Upper lobe of left lung (tissue), 6 donors: ENCODE data around the gene NUP214. TPM values are rescaled to one million over a fixed set of nuclear protein-coding genes. Genes with fewer than 3 reads are reported as not detected.

Experiments used
- ATAC-seq, 2 donors: fragments of 200-7000 bp; cut with Tn5 transposase; one replicate each; pipeline ENCODE4 v1.9.1; 2022; ENCODE audit warnings: mild to moderate bottlenecking in 2 of 2, moderate library complexity in 2 of 2; ENCODE audit not compliant: low FRiP score in 2 of 2
- DNase-seq, 2 donors: peaks; one replicate each; pipeline ENCODE4 v3.0.0-alpha.2; 2019 to 2020
- H3K27ac ChIP-seq, 4 donors: fragments of 200-600 bp; sonication (generic); one replicate each; pipeline ENCODE4 v1.5.1; 2016 to 2019
- H3K27me3 ChIP-seq, 4 donors: fragments of 200-600 bp; sonication (generic); one replicate each; pipeline ENCODE4 v1.5.1; 2017 to 2019
- H3K36me3 ChIP-seq, 4 donors: fragments of 200-600 bp; sonication (generic); one replicate each; pipeline ENCODE4 v1.5.1; 2016 to 2019
- H3K4me1 ChIP-seq, 4 donors: fragments of 200-600 bp; sonication (generic); one replicate each; pipeline ENCODE4 v1.5.1; 2018 to 2019
- H3K4me3 ChIP-seq, 4 donors: fragments of 200-600 bp; sonication (generic); one replicate each; pipeline ENCODE4 v1.5.1; 2017 to 2019; ENCODE audit warnings: mild to moderate bottlenecking in 2 of 4, moderate library complexity in 1 of 4
- H3K9me3 ChIP-seq, 4 donors: fragments of 200-600 bp; sonication (generic); one replicate each; pipeline ENCODE4 v1.5.1; 2018 to 2019
- EP300 ChIP-seq, 4 donors: sonication (generic); formaldehyde crosslinking; IDR thresholded peaks; one replicate each; pipeline ENCODE4 v1.5.1; 2017; ENCODE audit warnings: antibody characterized with exemption in 4 of 4, control low read depth in 2 of 4
- POLR2A ChIP-seq, 4 donors: fragments of 450-650 bp; IDR thresholded peaks; one replicate each; pipeline ENCODE4 v1.5.1; 2016 to 2017; ENCODE audit warnings: antibody characterized with exemption in 4 of 4, mild to moderate bottlenecking in 2 of 4
- POLR2AphosphoS5 ChIP-seq, 2 donors: sonication (generic); formaldehyde crosslinking; IDR thresholded peaks; one replicate each; pipeline ENCODE4 v1.5.1; 2017; ENCODE audit warnings: antibody characterized with exemption in 2 of 2
- WGBS, 2 donors: methylation state at CpG; one replicate each; pipeline ENCODE4 v1.1.5; 2017 to 2018; 5-methylcytosine and 5-hydroxymethylcytosine counted together
- total RNA-seq, 6 donors: library from RNA; depleted of rRNA in 4 of 6; stranded (reverse); fragments of >200 nt in 4 of 6; gene quantifications; one replicate each; pipeline versions ENCODE4 v1.1.0 to v1.2.1, GENCODE V29; 2016 to 2021
- TF ChIP-seq, protein P1 (sequence below), 6 experiments: fragments of 450-650 bp in 4 of 6; fragments of 200-600 bp in 2 of 6; sonication (generic) in 2 of 6; IDR thresholded peaks; one replicate each; pipeline ENCODE4 v1.5.1; 2016 to 2019; ENCODE audit warnings: antibody characterized with exemption in 6 of 6
- donor health status: DM: no; HTN: no; CAD: no; lungs with moderate emphysema.
- donor health status: DM: no; HTN: yes; CAD: no; lungs with severe emphysema.

NUP214 gene
- total RNA-seq, 6 donors from 2014 or later, result 35.3 to 113 (median 44.3) TPM

DNA sequence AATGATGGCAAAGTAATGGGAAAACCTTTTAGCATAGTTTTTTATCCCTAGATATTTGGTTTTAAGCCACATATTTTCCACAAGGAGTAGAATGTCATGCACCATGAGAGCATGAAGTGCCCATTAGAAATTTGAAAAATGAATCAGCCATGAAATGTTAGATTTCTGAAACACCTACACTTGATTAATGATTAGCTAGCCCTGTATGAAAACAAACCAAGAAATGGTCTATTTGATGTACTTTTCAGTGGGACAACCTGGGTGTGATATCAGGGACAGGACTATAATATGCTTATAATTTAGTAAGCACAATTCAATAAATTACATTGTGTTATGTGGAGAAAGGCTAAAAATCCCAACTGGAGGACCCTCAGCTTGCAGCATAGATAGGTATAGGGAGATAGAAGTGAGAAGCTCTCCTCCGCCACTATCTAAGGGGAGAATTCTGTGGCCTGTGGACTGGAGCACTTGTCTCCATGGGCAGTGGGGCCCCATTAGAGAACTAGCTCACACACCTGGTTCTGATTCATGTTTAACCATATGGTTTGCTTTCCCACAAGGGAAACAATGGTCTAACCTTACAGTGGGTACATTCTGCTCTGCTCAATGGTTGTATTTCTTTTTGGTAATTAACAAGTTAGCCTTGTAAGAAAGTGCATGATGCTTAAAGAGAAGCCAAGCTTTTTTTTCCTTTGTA is 35.2 kb downstream of the NUP214 start:
- DNase-seq, result no peak
- Histone ChIP-seq H3K27ac (no peak overlapping the region), H3K27me3 (no peaks in the 10 kb centered on the region), H3K9me3 (no peaks in the 10 kb centered on the region), H3K4me1 (no peaks in the 10 kb centered on the region), H3K4me3 (no peak overlapping the region), H3K36me3 (peaks cover 28 to 98% (median 64%) of the 10 kb centered on the region in 4 donors)
- TF ChIP-seq POLR2AphosphoS5 (IDR thresholded peaks at IDR 0.05), result no peak
- TF ChIP-seq POLR2A (IDR thresholded peaks at IDR 0.05), result no peak
- TF ChIP-seq, protein P1, sequence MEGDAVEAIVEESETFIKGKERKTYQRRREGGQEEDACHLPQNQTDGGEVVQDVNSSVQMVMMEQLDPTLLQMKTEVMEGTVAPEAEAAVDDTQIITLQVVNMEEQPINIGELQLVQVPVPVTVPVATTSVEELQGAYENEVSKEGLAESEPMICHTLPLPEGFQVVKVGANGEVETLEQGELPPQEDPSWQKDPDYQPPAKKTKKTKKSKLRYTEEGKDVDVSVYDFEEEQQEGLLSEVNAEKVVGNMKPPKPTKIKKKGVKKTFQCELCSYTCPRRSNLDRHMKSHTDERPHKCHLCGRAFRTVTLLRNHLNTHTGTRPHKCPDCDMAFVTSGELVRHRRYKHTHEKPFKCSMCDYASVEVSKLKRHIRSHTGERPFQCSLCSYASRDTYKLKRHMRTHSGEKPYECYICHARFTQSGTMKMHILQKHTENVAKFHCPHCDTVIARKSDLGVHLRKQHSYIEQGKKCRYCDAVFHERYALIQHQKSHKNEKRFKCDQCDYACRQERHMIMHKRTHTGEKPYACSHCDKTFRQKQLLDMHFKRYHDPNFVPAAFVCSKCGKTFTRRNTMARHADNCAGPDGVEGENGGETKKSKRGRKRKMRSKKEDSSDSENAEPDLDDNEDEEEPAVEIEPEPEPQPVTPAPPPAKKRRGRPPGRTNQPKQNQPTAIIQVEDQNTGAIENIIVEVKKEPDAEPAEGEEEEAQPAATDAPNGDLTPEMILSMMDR (IDR thresholded peaks at IDR 0.05), result no peak
- TF ChIP-seq EP300 (IDR thresholded peaks at IDR 0.05), result no peak
- no peak for ATAC-seq
- WGBS, 2 donors, result 91 to 100% methylated on average over 1 of the region's 1 CpG

DNA sequence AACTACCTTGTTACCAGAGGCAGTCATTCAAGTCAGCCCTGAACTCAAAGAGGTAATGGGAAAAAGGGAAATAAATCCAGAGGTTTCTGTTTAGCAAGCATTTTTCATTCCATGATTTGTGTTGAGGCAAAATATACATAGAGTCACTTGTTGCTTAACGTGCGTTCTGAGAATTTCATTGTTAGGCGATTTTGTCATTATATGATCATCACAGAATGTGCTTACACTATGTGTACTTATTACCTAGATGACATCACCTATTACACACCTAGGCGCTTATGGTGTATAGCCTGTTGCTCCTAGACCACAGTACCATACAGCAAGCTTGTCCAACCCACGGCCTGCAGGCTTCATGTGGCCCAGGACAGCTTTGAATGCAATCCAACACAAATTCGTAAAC is 36.2 kb downstream of the NUP214 start:
- H3K4me3 ChIP-seq, result no peak overlapping the region
- DNase-seq (no peak), ATAC-seq (no peak)
- peaks cover 29 to 99% (median 64%) of the 10 kb centered on the region in 4 donors for H3K36me3 ChIP-seq
- TF ChIP-seq, protein P1 (IDR thresholded peaks at IDR 0.05), result no peak
- TF ChIP-seq EP300 (IDR thresholded peaks at IDR 0.05) (no peak), POLR2A (IDR thresholded peaks at IDR 0.05) (no peak), POLR2AphosphoS5 (IDR thresholded peaks at IDR 0.05) (no peak)
- H3K9me3 ChIP-seq, result no peaks in the 10 kb centered on the region
- 94% methylated on average over 6 of the region's 6 CpGs for WGBS, 2 donors
- H3K27me3 ChIP-seq, result no peaks in the 10 kb centered on the region
- H3K4me1 ChIP-seq, result no peaks in the 10 kb centered on the region
- no peak overlapping the region for H3K27ac ChIP-seq

DNA sequence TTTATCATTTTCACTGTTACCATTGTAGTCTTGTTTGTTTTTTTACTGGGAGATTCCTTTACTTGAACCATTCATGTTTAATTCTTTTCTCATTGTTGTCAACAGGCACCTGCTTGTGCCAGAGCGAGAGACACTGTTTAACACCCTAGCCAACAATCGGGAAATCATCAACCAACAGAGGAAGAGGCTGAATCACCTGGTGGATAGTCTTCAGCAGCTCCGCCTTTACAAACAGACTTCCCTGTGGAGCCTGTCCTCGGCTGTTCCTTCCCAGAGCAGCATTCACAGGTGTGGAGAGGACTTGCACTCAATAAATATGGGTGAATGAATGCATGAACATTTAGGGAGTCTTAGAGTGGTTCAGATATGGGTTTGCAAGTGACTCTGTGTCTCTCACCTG is 37.5 kb downstream of the NUP214 start:
- ATAC-seq (no peak), DNase-seq (no peak)
- H3K9me3 ChIP-seq, result no peaks in the 10 kb centered on the region
- no peak overlapping the region for H3K4me3 ChIP-seq
- WGBS, 2 donors, result 92 to 96% methylated on average over 4 of the region's 4 CpGs
- H3K36me3 ChIP-seq, result peaks cover 29 to 99% (median 57%) of the 10 kb centered on the region in 4 donors
- H3K27ac ChIP-seq, result no peak overlapping the region
- TF ChIP-seq EP300 (IDR thresholded peaks at IDR 0.05) (no peak), POLR2AphosphoS5 (IDR thresholded peaks at IDR 0.05) (no peak), POLR2A (IDR thresholded peaks at IDR 0.05) (no peak)
- TF ChIP-seq, protein P1 (IDR thresholded peaks at IDR 0.05), result no peak
- no peaks in the 10 kb centered on the region for H3K27me3 ChIP-seq
- peaks cover 0 to 6% (median 2%) of the 10 kb centered on the region in 4 donors for H3K4me1 ChIP-seq

DNA sequence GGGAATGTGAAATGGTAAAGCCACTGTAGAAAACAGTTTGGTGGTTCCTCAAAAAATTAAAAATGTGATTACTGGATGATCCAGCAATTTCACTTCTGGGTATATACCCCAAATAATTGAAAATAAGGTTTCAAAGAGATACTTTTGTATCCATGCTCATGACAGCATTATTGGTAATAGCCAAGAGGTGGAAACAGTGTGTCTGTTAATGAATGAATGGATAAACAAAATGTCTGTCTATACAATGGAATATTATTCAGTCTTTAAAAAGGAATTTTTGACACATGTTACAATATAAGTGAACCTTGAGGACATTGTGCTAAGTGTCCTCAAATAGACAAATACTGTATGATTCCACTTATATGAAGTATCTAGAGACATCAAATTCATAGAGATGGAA is 40.1 kb downstream of the NUP214 start:
- Histone ChIP-seq H3K36me3 (peaks cover 24 to 84% (median 36%) of the 10 kb centered on the region in 4 donors), H3K9me3 (no peaks in the 10 kb centered on the region), H3K27me3 (no peaks in the 10 kb centered on the region), H3K4me1 (peaks cover 0 to 6% (median 2%) of the 10 kb centered on the region in 4 donors), H3K4me3 (no peak overlapping the region), H3K27ac (no peak overlapping the region)
- DNase-seq (no peak), ATAC-seq (no peak)
- no peak for TF ChIP-seq POLR2AphosphoS5 (IDR thresholded peaks at IDR 0.05)
- TF ChIP-seq, protein P1 (IDR thresholded peaks at IDR 0.05), result no peak
- no peak for TF ChIP-seq EP300 (IDR thresholded peaks at IDR 0.05)
- TF ChIP-seq POLR2A (IDR thresholded peaks at IDR 0.05), result no peak
